Measurements from ENCODE around the gene UVRAG.

The UVRAG gene

DNA sequence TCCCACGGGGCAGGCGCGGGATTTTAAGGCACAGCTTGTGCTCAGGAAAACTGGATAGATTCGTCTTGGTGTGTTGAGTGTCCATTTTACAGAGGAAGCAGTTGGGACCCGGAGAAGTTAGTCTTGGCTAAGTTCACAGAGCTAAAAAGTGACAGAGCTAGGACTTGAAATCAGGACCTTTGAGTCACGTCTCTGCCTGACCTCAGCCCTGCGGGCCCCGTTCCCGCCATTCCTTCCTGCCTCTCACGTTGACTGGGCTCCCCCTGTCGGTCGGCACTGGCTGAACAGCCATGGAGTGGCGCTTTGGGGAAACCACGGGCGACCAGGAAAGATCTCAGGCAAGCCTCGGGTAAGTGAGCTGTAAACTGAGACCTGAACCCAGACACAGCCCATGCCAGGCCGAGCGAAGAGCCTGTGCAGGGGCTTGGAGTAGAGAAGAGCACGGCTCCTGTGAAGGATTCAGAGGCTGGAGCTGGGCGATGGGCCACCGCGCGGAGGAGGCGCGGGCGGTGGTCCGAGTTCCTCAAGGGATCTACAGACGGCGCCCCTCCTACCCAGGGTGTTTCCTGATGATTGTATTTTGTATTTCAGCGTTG is 337.2 kb downstream of the UVRAG start:
- DNase-seq (ENCODE audit: low read depth): peak; percentile 66

DNA sequence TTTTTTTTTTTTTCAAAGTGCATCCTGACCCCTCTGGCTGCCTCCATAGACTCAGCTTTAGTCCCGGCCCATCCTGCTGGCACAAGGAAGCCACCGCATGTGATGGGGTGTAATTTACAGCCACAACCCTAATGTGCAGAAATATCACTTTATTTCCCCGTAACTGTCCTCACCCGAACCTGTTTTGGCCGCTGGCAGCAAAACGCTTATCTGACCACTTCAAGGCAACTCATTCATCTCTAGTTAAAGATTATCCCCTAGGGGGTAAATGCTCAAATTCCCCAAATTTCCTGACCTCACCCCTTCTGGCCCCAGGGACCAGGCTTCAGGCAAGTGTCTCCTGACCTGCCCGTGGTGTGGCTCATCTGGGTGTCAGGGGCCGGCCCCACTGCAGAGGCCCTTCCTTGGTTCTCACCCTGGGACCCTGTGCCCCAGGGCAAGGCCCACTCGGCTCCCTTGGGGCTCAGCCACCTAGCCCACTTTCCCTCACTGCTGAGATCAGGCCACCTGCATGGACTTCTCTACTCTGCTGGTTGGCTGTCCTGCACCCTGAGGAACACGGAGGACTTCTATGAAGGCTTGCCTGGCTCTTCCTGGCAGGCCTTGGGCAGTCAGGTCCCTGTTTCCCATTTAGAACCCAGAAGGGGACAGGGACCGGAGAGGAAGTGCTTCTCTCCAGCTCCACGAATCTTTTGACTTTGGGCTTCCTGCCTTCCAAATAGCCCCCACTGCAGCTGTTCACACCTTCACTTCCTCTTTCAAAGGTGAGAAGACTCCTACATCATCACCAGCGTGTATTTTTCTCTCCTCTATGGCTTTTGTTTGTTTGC is 337.9 kb downstream of the UVRAG start:
- DNase-seq (ENCODE audit: low read depth): no peak

DNA sequence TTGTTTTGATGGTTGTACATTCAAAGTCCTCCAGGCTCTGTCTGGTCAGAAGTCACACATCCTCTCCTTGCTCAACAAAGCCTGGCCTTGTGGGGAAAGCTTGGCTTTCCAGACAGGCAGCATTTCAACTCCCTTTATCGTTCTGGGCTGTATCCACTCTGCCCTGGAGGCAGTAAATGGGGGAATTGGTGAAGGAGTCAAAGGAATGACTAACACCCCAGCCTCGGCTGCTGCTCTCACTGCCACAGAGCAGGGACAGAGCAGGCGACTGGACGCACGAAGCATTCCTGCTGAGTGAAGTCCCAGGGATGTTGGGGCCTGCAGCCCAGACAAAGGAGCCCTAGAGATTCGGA is 338.5 kb downstream of the UVRAG start:
- DNase-seq (ENCODE audit: low read depth): no peak

- DNase-seq (ENCODE audit: low read depth): no peak
These were observed 340.7 kb downstream of the UVRAG start for GRCh38 chr11:76155500-76156227.

DNA sequence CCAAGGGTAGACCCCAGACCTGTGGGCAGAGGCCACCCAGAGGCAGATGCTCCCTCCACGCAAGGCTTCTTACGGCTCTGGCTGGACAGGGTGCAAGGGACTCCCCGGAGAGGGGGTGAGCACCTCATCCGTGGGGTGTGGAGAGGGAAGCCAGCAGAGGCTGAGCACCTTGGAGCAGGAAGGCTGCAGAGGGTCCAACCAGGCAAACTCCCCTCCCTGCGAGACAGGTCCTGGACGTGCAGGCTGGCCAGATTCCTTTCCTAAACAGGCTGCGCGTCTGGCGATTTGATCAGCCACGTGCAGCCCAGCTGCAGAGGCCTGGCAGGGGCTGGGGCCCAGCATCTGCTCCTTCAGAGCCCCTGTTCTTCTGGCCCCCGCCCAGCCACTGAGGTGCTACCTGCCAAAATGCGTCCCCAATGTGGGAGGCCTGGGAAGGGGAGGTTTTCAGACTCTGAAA is 342.0 kb downstream of the UVRAG start:
- no peak for DNase-seq (ENCODE audit: low read depth)

DNA sequence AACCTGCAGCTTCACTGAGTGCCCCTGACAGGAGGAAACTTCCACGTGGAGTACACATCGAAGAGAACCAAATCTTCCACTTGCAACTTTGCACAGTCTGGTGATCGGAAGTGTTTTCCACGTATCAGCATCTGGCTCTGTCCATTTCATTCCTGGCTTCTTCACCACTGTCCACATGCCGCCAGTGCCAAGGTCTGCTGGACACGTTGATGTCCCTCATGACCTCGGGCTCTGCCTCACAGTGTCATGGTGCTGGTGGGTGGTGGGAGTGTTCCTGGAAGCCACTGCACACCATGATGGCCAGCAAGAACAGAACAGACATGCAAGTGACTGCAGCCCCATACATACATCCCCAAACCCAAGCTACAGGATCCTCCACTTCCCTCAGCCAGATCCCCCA is 342.9 kb downstream of the UVRAG start:
- DNase-seq (ENCODE audit: low read depth): no peak

DNA sequence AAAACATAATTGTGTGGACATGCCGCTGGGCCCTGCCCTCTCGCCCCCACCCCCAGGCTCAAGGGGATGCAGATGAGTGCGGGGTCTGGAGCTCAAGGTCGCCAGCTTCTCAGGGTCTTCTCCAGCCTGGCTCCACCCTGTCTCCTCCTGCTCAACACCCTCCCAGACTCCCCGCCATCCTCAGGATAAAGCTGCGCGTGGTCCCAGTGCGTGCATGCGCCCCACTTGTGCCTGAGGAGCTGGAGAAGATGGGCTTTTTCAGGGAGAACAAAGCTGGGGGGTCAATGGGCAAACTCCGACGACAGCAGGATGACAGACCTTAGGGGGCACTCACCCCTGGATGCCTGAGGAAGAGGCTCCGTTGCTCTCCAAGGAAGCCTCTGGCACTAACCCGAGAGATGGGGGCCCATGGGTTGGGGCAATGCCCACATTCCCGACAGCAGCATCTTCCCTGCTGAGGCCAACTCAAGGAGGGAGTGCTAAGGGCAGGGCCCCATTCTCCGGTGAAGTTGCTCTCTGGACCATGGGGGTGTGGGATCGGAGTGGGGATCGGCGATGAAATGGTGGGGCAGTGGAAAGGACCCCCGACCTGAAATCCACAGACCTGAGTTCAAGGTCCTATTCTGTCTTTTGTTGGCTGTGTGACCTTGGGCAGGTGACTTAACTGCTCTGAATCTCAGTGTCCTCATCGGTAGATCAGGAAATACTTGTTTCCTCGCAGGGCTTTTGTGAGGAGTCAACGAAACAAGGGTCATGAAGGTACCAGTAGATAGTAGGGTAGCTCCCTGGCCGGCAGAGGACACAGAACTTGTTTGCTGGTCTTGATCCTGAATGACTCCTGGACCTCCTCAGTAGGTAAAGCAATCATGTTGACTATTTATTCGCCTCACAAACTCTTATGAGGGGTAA is 343.6 kb downstream of the UVRAG start:
- DNase-seq (ENCODE audit: low read depth): no peak

DNA sequence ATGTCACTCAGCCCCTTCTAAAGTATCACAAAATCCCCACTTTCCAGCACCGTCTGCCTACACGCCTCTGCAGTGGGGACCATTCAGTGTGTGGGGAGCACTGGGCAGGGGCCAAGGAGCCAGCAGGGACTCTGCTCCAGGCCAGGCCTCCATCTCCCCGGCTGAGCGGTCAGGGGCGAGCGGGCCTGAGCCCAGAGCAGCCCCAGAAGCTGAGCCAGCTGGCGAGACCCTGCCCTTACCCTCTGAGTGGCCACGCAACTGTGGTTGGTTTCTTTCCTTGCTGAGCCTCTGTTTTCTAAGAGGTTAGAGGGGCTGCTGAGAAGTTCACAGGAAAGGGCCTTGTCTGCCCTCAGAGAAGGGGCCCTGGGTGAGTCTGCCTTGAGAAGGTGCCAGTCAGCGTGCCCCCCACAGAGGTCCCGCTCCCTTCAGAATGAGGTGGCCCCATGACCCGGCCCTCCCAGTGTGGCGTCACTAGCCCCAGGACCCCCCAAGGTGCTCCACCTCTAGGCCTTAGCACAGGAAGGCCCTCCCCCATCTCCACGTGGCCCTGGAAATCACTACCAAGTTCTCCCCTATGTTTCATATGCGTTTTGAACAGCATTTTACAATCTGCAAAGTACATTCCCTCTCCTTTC is 344.4 kb downstream of the UVRAG start:
- DNase-seq (ENCODE audit: low read depth): no peak

DNA sequence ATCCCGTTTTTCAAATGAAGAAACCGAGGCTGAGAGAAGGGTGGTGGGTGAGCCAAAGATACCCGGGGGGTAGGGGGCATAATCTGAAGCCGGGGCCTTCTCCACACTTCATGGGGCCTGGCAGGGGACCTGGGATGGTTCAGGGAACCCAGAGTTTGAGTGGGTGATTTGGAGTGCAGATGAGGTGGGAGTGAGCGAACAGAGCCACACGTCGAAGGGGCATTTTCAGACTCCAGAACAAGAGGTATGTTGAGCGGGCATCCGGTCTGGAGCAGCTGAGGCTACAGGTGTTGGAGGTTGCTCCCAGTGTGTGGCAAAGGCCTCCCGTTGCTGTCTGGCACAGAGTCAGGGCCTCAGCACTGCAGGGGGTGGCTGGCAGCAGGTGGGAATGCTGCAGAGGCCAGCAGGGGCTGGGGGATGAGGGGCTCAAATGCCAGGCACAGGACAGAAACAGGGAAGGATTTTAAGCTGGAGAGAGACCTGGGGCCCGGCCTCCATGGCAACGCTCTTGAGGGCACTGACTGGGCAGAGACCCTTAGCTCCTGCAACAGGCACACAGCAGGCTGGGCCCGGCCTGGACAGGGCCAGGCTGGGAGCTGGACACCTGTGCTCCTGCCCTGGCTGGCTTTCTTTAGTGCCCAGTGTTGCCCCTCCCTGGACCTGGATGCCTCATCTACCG is 345.1 kb downstream of the UVRAG start:
- DNase-seq (ENCODE audit: low read depth): no peak

DNA sequence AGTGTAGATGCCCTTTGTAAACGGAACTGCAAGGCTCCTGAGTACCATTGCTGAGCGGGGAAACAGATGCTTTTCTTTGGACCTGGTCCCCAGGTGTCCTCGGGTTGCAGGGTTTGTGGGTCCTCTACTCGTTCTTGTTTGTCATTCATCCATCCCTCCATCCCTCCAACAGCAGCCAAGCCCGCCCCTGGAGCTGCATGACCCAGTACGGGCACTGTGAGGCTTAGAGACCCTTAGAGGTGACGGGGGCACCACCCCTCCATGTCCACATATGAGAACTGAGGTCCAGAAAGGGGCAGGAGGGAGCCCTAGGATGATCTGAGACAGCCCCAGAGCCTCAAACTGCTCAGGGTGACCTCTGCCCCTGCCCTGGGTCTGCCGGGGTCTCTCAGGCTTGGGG is 345.8 kb downstream of the UVRAG start:
- no peak for DNase-seq (ENCODE audit: low read depth)

- DNase-seq (ENCODE audit: low read depth): no peak
These were observed 346.4 kb downstream of the UVRAG start for GRCh38 chr11:76161261-76161961.

- no peak for DNase-seq (ENCODE audit: low read depth)
These were observed 347.6 kb downstream of the UVRAG start for GRCh38 chr11:76162336-76163288.

DNA sequence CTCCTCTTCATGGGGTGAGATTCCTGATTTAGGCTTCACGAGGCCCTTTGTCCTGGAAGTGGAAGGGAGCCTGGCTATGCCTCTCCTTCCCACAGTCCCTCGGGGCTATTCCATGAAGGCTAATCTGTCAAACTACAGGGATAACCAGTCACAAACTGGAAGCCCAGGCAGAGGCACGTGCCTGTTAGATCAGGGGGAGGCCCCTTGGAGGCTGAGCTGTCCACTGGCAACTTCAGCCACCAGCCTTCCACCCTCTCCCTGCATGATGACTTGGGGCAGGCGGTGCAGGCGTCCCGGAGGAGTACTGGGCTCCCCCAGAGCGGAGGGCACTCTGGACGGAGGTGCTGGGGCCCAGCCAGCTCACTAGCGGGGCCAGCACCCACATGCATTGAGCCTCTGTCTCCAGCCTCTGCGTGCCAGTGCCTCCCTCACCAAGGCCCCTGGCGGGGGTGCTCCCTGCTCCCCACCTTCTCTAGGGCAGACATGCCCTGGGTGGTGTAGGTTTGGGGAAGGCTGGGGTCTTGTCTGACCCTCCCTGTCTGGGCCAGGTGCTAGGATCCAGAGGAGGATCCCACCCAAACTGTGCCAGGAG is 348.4 kb downstream of the UVRAG start:
- no peak for DNase-seq (ENCODE audit: low read depth)

DNA sequence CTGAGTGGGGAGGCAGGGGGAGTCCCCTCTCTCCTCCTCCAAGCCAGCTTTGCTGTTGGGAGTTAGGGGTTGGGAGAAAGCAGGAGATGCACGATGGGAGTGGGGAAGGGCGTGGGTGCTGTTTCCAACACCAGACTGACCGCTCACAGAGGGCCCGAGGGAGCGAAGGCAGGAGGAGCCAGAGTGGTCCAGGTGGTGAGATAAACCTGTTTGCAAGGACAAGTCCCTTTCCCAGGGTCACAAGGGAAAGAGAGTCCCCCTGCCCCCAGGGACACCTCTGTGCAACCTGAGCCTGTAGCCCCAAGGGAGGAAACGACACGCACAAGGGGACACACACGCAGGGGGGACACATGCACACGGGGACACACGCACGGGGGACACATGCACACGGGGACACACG is 349.1 kb downstream of the UVRAG start:
- no peak for DNase-seq (ENCODE audit: low read depth)

DNA sequence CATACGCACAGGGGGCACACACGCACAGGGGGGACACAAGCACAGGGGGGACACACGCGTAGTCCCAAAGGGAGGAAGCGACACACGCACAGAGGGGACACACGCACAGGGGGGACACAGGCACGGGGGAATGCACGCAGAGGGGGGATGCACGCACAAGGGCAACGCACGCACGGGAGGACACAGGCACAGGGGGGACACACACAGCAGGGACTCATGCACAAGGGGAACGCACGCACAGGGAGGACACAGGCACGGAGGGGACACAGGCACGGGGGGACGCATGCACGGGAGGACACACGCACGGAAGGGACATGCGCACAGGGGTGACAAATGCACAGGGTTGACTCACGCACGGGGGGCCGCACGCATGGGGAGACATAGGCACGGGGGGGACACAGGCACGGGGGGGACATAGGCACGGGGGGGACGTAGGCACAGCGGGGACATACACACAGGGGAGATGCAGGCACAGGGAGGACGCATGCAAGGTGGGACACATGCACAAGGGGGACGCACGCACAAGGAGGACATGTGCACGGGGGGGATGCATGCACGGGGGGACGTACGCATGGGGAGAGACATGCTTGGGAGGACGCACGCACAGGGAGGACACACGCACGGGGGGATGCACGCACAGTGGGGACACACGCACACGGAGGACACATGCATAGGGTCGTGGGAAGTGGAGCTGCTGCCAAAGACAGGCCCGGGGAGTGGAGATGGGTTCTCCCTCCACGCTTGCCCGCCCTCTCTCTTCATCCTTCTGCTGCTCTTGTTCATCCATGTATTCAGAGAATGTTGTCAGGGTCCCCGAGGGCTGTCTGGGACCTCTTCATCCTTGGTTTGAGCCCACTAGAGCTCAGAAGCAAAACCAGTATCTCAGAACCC is 350.1 kb downstream of the UVRAG start:
- no peak for DNase-seq (ENCODE audit: low read depth)

- DNase-seq (ENCODE audit: low read depth): no peak
These were observed 351.3 kb downstream of the UVRAG start for GRCh38 chr11:76166314-76166713.

- no peak for DNase-seq (ENCODE audit: low read depth)
These were observed 352.6 kb downstream of the UVRAG start for GRCh38 chr11:76167590-76167989.

GRCh38 chr11:76169473-76169896 is 354.5 kb downstream of the UVRAG start:
- no peak for DNase-seq (ENCODE audit: low read depth)

Data from stimulated activated CD8-positive, alpha-beta memory T cell treated with anti-CD3 and anti-CD28 coated beads, Interleukin-12 subunit alpha, Interleukin-12 subunit beta, amount 100 ng/mL, for 4 hours (primary cell).